Stomach (tissue), 9 donors: ENCODE results near the gene CRADD. TPM values are rescaled to one million over a fixed set of nuclear protein-coding genes. Genes with fewer than 3 reads are reported as not detected.

Source experiments
- DNase-seq, 2 donors: peaks; one replicate each; pipeline versions ENCODE4 v3.0.0 to v3.0.0-alpha.2; 2013 to 2019
- H3K27ac ChIP-seq, 5 donors: fragments of 200-600 bp in 4 of 5; sonication (generic) in 4 of 5; one replicate each; pipeline ENCODE4 v1.5.1; 2013 to 2019; ENCODE audit warnings: mild to moderate bottlenecking in 1 of 5, moderate library complexity in 1 of 5
- H3K27me3 ChIP-seq, 3 donors: fragments of 200-600 bp; sonication (generic); one replicate each; pipeline ENCODE4 v1.5.1; 2017 to 2019; ENCODE audit warnings: mixed run types in 1 of 3
- H3K36me3 ChIP-seq, 4 donors: fragments of 200-600 bp; sonication (generic); 1 replicate in 3 of 4; 2 replicates in 1 of 4; pipeline ENCODE4 v1.5.1; 2016 to 2019
- H3K4me1 ChIP-seq, 4 donors: fragments of 200-600 bp; sonication (generic); one replicate each; pipeline ENCODE4 v1.5.1; 2016 to 2019
- H3K4me3 ChIP-seq, 4 donors: fragments of 200-600 bp; sonication (generic) in 3 of 4; one replicate each; pipeline ENCODE4 v1.5.1; 2016 to 2019; ENCODE audit warnings: mild to moderate bottlenecking in 1 of 4
- H3K9me3 ChIP-seq, 4 donors: fragments of 200-600 bp; sonication (generic); one replicate each; pipeline ENCODE4 v1.5.1; 2016 to 2019
- CTCF ChIP-seq, 7 experiments: fragments of 450-650 bp in 4 of 7; fragments of 200-600 bp in 3 of 7; sonication (generic) in 3 of 7; IDR thresholded peaks; one replicate each; pipeline ENCODE4 v1.5.1; 2016 to 2019; ENCODE audit warnings: antibody characterized with exemption in 7 of 7, control low read depth in 2 of 7, mild to moderate bottlenecking in 1 of 7
- EP300 ChIP-seq: sonication (generic); formaldehyde crosslinking; IDR thresholded peaks from one replicate; pipeline ENCODE4 v1.6.1; 2017; ENCODE audit warnings: antibody characterized with exemption
- POLR2A ChIP-seq, 4 donors: fragments of 450-650 bp; IDR thresholded peaks; one replicate each; pipeline ENCODE4 v1.6.1; 2016; ENCODE audit warnings: antibody characterized with exemption in 4 of 4, control low read depth in 2 of 4, mild to moderate bottlenecking in 1 of 4, moderate library complexity in 1 of 4
- POLR2AphosphoS5 ChIP-seq, 3 donors: sonication (generic); formaldehyde crosslinking; IDR thresholded peaks; one replicate each; pipeline ENCODE4 v1.6.1; 2016; ENCODE audit warnings: antibody characterized with exemption in 3 of 3
- WGBS, 5 donors: extraction: QIAGEN DNeasy Blood & Tissue Kit in 3 of 5; methylation state at CpG; one replicate each; pipeline versions ENCODE4 v1.1.5 to v1.1.7; 2013 to 2018; 5-methylcytosine and 5-hydroxymethylcytosine counted together
- intact Hi-C: fragments of 100-400 bp; cut with DNase I; formaldehyde crosslinking; loops from one replicate; pipeline ENCODE4 v1.15.1; 2023; ENCODE audit warnings: low total_unique reads
- polyA plus RNA-seq, 3 donors: library from polyadenylated mRNA; stranded (reverse); fragments of 200-250 nt; gene quantifications; one replicate each; pipeline ENCODE4 v1.2.3, GENCODE V29; 2013
- total RNA-seq, 5 donors: library from RNA; depleted of rRNA; stranded (reverse); fragments of >200 nt; gene quantifications; one replicate each; pipeline versions ENCODE4 v1.1.0 to v1.2.3, GENCODE V29; 2014 to 2016
- donor health status: healthy with polysubstance abuse.
- donor health status: Bipolar disorder and iron deficiency.
- donor health status: healthy.

The CRADD gene
- total and polyA plus RNA-seq, 8 donors, result 2.3 to 30.9 (median 17.1) TPM

GRCh38 chr12:93704122-93704521 lies 26.9 kb downstream of the CRADD start:
- DNase-seq, result no peak
- Histone ChIP-seq H3K4me1 (peaks cover 0 to 30% (median 18%) of the 10 kb centered on the region in 4 donors), H3K4me3 (no peak overlapping the region), H3K36me3 (no peaks in the 10 kb centered on the region), H3K9me3 (peaks cover 0 to 1% (median under 1%) of the 10 kb centered on the region in 4 donors), H3K27me3 (no peaks in the 10 kb centered on the region), H3K27ac (no peak overlapping the region)
- no peak for TF ChIP-seq CTCF (IDR thresholded peaks at IDR 0.05)
- no peak for TF ChIP-seq POLR2AphosphoS5 (IDR thresholded peaks at IDR 0.05)
- TF ChIP-seq POLR2A (IDR thresholded peaks at IDR 0.05), result no peak
- no peak for TF ChIP-seq EP300
- intact Hi-C loops, result no loop called here

GRCh38 chr12:93704625-93705024 lies 27.4 kb downstream of the CRADD start:
- Histone ChIP-seq H3K4me1 (peaks cover 0 to 25% (median 15%) of the 10 kb centered on the region in 4 donors), H3K27me3 (no peaks in the 10 kb centered on the region), H3K27ac (peak overlapping the region in 1 of 5 donors; percentile 1), H3K4me3 (no peak overlapping the region), H3K9me3 (peaks cover 0 to 6% (median 5%) of the 10 kb centered on the region in 4 donors), H3K36me3 (no peaks in the 10 kb centered on the region)
- TF ChIP-seq POLR2AphosphoS5 (IDR thresholded peaks at IDR 0.05), result no peak
- TF ChIP-seq EP300, result no peak
- TF ChIP-seq POLR2A (IDR thresholded peaks at IDR 0.05), result no peak
- TF ChIP-seq CTCF (IDR thresholded peaks at IDR 0.05), result no peak
- WGBS, 5 donors, result 91 to 98% (median 93%) methylated on average over 4 of the region's 4 CpGs
- intact Hi-C loops, result no loop called here
- no peak for DNase-seq

GRCh38 chr12:93705237-93705636 lies 28.1 kb downstream of the CRADD start:
- Histone ChIP-seq H3K4me1 (peaks cover 0 to 21% (median 13%) of the 10 kb centered on the region in 4 donors), H3K36me3 (no peaks in the 10 kb centered on the region), H3K27ac (no peak overlapping the region), H3K9me3 (peaks cover 0 to 12% (median 11%) of the 10 kb centered on the region in 4 donors), H3K27me3 (no peaks in the 10 kb centered on the region), H3K4me3 (no peak overlapping the region)
- TF ChIP-seq POLR2AphosphoS5 (IDR thresholded peaks at IDR 0.05) (no peak), CTCF (IDR thresholded peaks at IDR 0.05) (no peak), EP300 (no peak), POLR2A (IDR thresholded peaks at IDR 0.05) (no peak)
- DNase-seq, result no peak
- intact Hi-C loops, result no loop called here
- WGBS, 5 donors, result 95 to 100% (median 97%) methylated on average over 1 of the region's 1 CpG

- intact Hi-C loops, result no loop called here
- DNase-seq, result no peak
- no peak overlapping the region for H3K4me3 ChIP-seq
- H3K27ac ChIP-seq, result no peak overlapping the region
- H3K9me3 ChIP-seq, result peaks cover 0 to 16% (median 14%) of the 10 kb centered on the region in 4 donors
- no peak for TF ChIP-seq CTCF (IDR thresholded peaks at IDR 0.05)
- TF ChIP-seq EP300, result no peak
- no peak for TF ChIP-seq POLR2A (IDR thresholded peaks at IDR 0.05)
- no peak for TF ChIP-seq POLR2AphosphoS5 (IDR thresholded peaks at IDR 0.05)
- no peaks in the 10 kb centered on the region for H3K36me3 ChIP-seq
- H3K27me3 ChIP-seq, result no peaks in the 10 kb centered on the region
- WGBS, 5 donors, result 61 to 78% (median 68%) methylated on average over 2 of the region's 2 CpGs
- H3K4me1 ChIP-seq, result peaks cover 0 to 23% (median 13%) of the 10 kb centered on the region in 4 donors
Measured at GRCh38 chr12:93706387-93706786, 29.2 kb downstream of the CRADD start.
